GM12801 (cell line): Measurements from ENCODE around the gene ADD1.

Source experiments
- TF ChIP-seq, protein P1 (sequence below): IDR thresholded peaks from one replicate; pipeline ENCODE4 v1.5.1; 2011; ENCODE audit warnings: control low read depth; ENCODE audit not compliant: insufficient read length; ENCODE audit errors: extremely low read depth

The ADD1 gene, protein sequence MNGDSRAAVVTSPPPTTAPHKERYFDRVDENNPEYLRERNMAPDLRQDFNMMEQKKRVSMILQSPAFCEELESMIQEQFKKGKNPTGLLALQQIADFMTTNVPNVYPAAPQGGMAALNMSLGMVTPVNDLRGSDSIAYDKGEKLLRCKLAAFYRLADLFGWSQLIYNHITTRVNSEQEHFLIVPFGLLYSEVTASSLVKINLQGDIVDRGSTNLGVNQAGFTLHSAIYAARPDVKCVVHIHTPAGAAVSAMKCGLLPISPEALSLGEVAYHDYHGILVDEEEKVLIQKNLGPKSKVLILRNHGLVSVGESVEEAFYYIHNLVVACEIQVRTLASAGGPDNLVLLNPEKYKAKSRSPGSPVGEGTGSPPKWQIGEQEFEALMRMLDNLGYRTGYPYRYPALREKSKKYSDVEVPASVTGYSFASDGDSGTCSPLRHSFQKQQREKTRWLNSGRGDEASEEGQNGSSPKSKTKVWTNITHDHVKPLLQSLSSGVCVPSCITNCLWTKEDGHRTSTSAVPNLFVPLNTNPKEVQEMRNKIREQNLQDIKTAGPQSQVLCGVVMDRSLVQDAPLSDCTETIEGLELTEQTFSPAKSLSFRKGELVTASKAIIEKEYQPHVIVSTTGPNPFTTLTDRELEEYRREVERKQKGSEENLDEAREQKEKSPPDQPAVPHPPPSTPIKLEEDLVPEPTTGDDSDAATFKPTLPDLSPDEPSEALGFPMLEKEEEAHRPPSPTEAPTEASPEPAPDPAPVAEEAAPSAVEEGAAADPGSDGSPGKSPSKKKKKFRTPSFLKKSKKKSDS

DNA sequence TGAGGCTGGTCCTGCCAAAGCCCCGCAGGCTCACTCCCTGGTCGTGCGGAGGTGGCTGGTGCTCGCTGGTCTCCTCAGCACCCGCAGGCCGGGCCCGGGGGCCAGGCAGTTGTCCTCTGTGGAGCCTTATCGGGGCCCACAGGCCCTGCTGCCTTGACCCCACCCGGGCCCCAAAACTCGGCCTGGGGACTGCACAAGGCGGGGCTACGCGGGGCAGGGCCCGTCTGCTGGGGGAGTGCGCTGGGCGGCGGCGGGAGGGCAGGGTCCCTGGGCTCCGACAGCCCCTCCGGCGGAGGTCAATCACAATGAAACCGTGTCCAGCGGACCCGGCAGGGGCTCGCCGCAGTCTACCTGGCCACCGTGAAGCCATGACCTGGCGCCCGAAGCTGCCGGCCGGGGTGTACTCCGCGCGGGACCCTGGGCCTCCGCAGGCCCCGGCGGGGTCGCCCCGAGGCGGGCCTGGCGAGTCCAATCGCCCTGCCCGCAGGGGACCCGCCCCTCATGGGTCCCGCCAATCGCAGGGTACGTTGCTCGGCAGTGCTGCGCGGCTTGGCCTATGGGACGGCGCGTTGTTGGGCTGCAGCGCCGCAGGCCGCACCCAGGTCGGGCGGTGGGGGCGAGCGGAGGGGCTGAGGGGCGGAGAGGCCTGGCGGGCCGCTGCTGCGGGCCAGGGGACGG lies at the start of gene ADD1:
Gene ADD1, plus strand, starts transcription at position 582 of the 678 bp plus-strand sequence. CDS start 32,072 bp downstream, outside the sequence.
- TF ChIP-seq, protein P1, sequence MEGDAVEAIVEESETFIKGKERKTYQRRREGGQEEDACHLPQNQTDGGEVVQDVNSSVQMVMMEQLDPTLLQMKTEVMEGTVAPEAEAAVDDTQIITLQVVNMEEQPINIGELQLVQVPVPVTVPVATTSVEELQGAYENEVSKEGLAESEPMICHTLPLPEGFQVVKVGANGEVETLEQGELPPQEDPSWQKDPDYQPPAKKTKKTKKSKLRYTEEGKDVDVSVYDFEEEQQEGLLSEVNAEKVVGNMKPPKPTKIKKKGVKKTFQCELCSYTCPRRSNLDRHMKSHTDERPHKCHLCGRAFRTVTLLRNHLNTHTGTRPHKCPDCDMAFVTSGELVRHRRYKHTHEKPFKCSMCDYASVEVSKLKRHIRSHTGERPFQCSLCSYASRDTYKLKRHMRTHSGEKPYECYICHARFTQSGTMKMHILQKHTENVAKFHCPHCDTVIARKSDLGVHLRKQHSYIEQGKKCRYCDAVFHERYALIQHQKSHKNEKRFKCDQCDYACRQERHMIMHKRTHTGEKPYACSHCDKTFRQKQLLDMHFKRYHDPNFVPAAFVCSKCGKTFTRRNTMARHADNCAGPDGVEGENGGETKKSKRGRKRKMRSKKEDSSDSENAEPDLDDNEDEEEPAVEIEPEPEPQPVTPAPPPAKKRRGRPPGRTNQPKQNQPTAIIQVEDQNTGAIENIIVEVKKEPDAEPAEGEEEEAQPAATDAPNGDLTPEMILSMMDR = no peak

DNA sequence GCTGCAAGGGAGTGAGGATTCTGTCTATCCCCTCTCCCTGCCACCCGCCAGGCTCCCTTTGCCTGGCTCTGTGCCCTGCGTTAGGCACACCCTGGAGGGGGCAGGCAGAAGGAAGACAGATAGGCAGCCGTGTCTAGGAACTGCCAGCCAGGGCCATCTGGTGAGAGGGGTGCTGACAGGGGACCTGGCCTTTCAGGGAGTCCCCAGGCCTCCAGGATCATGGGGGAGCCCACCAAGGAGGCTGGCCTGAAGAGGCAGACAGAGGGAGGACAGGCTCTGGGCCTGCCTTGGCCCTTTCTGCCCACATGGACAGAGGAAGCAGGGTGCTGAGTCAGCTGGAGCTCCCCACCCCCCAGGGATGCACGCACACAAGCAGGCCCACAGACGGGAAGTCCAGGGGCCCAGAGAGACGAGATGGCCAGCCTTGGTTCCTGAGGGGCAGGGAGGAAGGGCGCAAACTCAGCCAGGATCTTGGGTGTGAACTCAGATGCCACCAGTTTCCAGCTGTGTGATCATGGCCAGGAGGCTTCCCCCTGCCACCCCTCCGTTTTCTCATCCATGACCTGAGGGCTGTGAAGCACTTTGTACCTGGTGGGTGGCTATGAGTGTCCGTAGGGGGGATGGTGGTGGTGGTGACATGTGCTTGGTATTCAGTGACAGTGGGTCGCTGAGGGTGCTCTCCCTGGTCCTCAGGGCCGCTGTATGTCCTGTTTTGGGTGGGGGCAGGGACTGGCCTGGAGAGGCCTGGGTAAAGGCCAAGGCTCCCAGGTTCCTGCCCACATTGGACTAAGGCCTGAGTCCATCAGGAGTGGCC lies 49.0 kb upstream of the ADD1 start:
- TF ChIP-seq, protein P1 = no peak

DNA sequence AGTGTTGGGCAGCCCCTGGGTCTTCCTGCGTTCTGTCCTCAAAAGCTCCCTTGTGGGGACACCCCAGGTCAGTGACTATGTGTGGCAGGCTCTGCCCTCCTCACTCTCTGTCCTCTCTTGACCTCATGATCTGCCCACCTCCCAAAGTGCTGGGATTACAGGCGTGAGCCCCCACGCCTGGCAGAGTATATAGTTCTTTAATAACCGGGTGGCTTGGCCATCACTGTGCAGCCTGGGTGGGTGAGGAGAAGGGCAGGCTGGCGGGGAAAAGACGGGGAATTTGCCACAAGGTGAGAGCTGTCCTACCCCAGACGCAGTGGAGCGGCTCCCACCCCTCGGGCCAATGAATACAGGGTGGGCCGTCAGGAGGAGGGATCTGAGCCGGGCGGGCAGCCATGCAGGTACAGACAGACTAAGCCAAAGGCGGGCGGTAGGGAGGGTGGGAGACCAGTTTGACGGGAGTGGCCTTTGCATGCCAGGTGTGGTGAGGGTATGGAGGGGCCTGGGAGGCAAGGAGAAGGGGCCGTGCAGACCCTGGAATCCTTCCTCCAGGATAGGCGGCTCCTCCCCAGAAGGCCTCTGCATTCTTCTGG lies 48.2 kb upstream of the ADD1 start:
- TF ChIP-seq, protein P1 = no peak

DNA sequence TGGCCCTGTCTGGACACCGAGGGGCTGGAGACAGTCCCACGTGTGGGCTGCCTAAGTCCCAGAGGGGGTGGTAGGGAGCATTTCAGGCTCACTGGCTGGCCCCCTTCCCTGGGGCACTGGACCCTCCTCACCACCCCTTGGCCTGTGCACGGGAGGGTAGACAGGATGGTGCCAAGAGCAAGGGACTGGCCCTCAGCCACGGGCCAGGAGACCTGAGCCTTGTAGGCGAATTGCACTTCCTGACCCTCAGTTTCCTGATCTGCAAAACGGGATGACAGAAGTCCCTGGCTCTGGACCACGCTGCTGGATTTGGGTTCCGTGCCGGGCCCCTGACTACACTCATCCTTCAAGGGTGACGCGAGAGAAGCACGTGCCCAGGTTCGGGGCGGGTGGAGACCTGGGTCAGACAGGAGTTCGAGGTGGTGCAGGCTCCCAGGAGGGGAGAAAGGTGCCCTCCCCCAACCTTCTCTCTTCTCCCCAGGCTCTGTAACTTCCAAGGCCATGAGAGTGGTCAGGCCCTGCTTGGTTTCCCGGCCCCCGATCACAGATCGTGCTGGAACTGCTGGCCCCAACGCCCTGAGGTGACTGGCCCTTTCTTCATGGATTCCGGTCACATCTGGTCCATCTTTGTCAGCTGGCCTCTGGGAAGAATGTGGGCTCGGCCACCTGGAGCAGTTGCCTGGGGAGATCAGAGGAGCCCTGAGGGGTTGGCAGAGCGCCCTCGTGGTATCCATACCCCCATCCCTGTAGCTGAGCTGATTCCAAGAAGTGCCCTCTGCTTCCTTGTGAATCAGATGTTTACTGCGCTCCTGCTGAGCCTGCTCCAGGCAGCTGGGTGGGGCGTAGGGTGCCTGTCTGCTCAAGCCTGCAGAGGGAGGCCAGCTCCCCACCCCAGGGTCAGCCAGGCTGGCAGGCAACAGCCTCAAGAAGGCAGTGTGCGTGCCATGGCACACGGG lies 47.5 kb upstream of the ADD1 start:
- TF ChIP-seq, protein P1 = no peak

DNA sequence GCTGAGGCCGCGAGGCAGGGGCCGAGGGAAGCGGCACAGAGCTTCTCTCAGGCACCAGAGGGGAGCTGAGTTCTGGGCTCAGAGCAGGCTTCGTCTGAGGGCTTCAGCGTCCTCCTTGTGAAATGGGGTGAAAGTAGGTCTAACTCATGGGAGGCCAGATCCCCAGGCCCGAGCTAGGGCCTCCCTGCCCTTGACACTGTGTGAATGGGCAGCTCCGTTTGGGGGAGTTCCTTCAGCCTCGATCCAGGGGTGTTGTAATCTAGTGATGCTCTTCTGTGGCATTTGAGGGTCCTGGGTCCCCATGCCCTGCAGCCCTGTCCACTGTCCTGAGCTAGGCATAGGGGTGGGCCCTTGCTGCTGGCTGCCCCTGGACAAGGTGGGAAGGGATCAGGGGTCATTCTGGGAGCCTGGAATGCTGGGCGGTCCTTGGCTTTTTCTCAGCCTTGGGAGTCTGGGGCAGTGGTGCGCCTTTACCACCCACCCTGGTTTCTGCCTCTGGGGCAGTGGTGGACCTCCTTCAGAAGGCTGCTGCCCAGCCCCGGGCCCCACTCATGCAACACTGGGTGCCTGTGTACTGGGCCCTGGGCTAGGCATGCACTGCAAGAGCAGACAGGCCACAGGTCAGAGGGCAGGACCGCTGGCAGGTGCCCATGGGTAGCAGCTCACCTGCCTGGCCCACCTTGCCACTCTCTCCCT lies 46.6 kb upstream of the ADD1 start:
- TF ChIP-seq, protein P1 = no peak
